Measurements from ENCODE around the gene TMEM256. TPM values are rescaled to one million over a fixed set of nuclear protein-coding genes. Genes with fewer than 3 reads are reported as not detected.
A peak's percentile ranks its signal among the peaks of the same experiment; 100 is the strongest.

The TMEM256 gene
- total RNA-seq, 3 donors from 2014 or later, result 77.6 to 113 (median 92.3) TPM

- TF ChIP-seq POLR2AphosphoS5 (IDR thresholded peaks at IDR 0.05), result no peak
- TF ChIP-seq CTCF (IDR thresholded peaks at IDR 0.05), result no peak
- TF ChIP-seq POLR2A (IDR thresholded peaks at IDR 0.05), result no peak
- H3K4me3 ChIP-seq, result no peak overlapping the region
- no peaks in the 10 kb centered on the region for H3K9me3 ChIP-seq
- no peaks in the 10 kb centered on the region for H3K27me3 ChIP-seq
- H3K36me3 ChIP-seq, result no peaks in the 10 kb centered on the region
- H3K4me1 ChIP-seq, result peaks cover 0 to 4% of the 10 kb centered on the region in 2 donors
- no peak overlapping the region for H3K27ac ChIP-seq
- no peak for DNase-seq (ENCODE audit: low spot score in 2 of 2)
- intact Hi-C loops (cut with DNase I; ENCODE audit: low total_unique reads), result no loop called here
Measured at GRCh38 chr17:7408863-7409262, 5.0 kb upstream of the TMEM256 start.

GRCh38 chr17:7408252-7408727 is 4.4 kb upstream of the TMEM256 start:
- Histone ChIP-seq H3K4me3 (no peak overlapping the region), H3K36me3 (no peaks in the 10 kb centered on the region), H3K4me1 (peaks cover 0 to 4% of the 10 kb centered on the region in 2 donors), H3K9me3 (no peaks in the 10 kb centered on the region), H3K27ac (no peak overlapping the region), H3K27me3 (no peaks in the 10 kb centered on the region)
- DNase-seq (ENCODE audit: low spot score in 2 of 2), result no peak
- TF ChIP-seq POLR2A (IDR thresholded peaks at IDR 0.05) (no peak), POLR2AphosphoS5 (IDR thresholded peaks at IDR 0.05) (no peak), CTCF (IDR thresholded peaks at IDR 0.05) (no peak)
- intact Hi-C loops (cut with DNase I; ENCODE audit: low total_unique reads), result no loop called here

GRCh38 chr17:7407485-7408251 is 3.8 kb upstream of the TMEM256 start, which contains the start of gene NLGN2:
NLGN2 (plus strand) TSS chr17:7407845; CDS start chr17:7408256, 411 bp downstream.
- Histone ChIP-seq H3K27ac (peak within 1 kb of the TSS in 1 of 2 donors; percentile 95), H3K9me3 (no peaks in the 10 kb centered on the region), H3K27me3 (no peaks in the 10 kb centered on the region), H3K36me3 (no peaks in the 10 kb centered on the region), H3K4me1 (peaks cover 3 to 4% of the 10 kb centered on the region in 2 donors), H3K4me3 (peak within 1 kb of the TSS in 1 of 3 donors; percentile 89)
- intact Hi-C loops (cut with DNase I; ENCODE audit: low total_unique reads), result no loop called here
- DNase-seq (ENCODE audit: low spot score in 2 of 2), result no peak
- no peak for TF ChIP-seq POLR2A (IDR thresholded peaks at IDR 0.05)
- TF ChIP-seq POLR2AphosphoS5 (IDR thresholded peaks at IDR 0.05), result no peak
- no peak for TF ChIP-seq CTCF (IDR thresholded peaks at IDR 0.05)

GRCh38 chr17:7407082-7407481 is 3.2 kb upstream of the TMEM256 start:
- H3K36me3 ChIP-seq, result no peaks in the 10 kb centered on the region
- no peak for DNase-seq (ENCODE audit: low spot score in 2 of 2)
- intact Hi-C loops (cut with DNase I; ENCODE audit: low total_unique reads), result no loop called here
- H3K27ac ChIP-seq, result peak overlapping the region in 1 of 2 donors; percentile 95
- no peaks in the 10 kb centered on the region for H3K9me3 ChIP-seq
- no peak for TF ChIP-seq POLR2A (IDR thresholded peaks at IDR 0.05)
- TF ChIP-seq POLR2AphosphoS5 (IDR thresholded peaks at IDR 0.05), result no peak
- TF ChIP-seq CTCF (IDR thresholded peaks at IDR 0.05), result no peak
- H3K27me3 ChIP-seq, result no peaks in the 10 kb centered on the region
- peak overlapping the region in 1 of 3 donors; percentile 89 for H3K4me3 ChIP-seq
- peaks cover 4 to 7% of the 10 kb centered on the region in 2 donors for H3K4me1 ChIP-seq

- intact Hi-C loops (cut with DNase I; ENCODE audit: low total_unique reads), result no loop called here
- H3K4me1 ChIP-seq, result peaks cover 4 to 8% of the 10 kb centered on the region in 2 donors
- DNase-seq (ENCODE audit: low spot score in 2 of 2), result no peak
- no peaks in the 10 kb centered on the region for H3K36me3 ChIP-seq
- H3K4me3 ChIP-seq, result peak overlapping the region in 2 of 3 donors; percentile 80 to 89
- no peaks in the 10 kb centered on the region for H3K27me3 ChIP-seq
- peak overlapping the region; percentile 92 to 95 for H3K27ac ChIP-seq
- TF ChIP-seq POLR2AphosphoS5 (IDR thresholded peaks at IDR 0.05), result no peak
- TF ChIP-seq CTCF (IDR thresholded peaks at IDR 0.05), result no peak
- TF ChIP-seq POLR2A (IDR thresholded peaks at IDR 0.05), result no peak
- no peaks in the 10 kb centered on the region for H3K9me3 ChIP-seq
Measured at GRCh38 chr17:7406235-7406825, 2.4 kb upstream of the TMEM256 start.

Data from breast epithelium (tissue), 4 donors.